HG03565 (cell line): ENCODE results near the gene SLC5A6.
"Not testable (repeated sequence)": the region's sequence is repeated elsewhere in the genome, so short reads cannot be mapped to it uniquely, and the experiment has no call there.

Experiments
- ATAC-seq: cut with Tn5 transposase; IDR thresholded peaks from one replicate; pipeline ENCODE4 v1.9.1; 2021; ENCODE audit warnings: mild to moderate bottlenecking, moderate library complexity; ENCODE audit not compliant: unreplicated experiment

Gene SLC5A6

GRCh38 chr2:27208486-27209050 is 3.5 kb downstream of the SLC5A6 start:
- ATAC-seq, result no peak

- no peak for ATAC-seq
These were observed 5.7 kb downstream of the SLC5A6 start for GRCh38 chr2:27206346-27206745.

GRCh38 chr2:27205206-27205605 is 6.9 kb downstream of the SLC5A6 start:
- ATAC-seq, result no peak

- ATAC-seq, result no peak
These were observed 7.5 kb downstream of the SLC5A6 start for GRCh38 chr2:27204566-27204965.

- ATAC-seq, result no peak
These were observed 8.3 kb downstream of the SLC5A6 start for GRCh38 chr2:27203741-27204140.

GRCh38 chr2:27202854-27203253 is 9.2 kb downstream of the SLC5A6 start:
- no peak for ATAC-seq

GRCh38 chr2:27201675-27202074 is 10.4 kb downstream of the SLC5A6 start:
- ATAC-seq, result no peak

- ATAC-seq, result no peak
These were observed 12.8 kb downstream of the SLC5A6 start for GRCh38 chr2:27199241-27199640.

- no peak for ATAC-seq
These were observed 13.4 kb downstream of the SLC5A6 start for GRCh38 chr2:27198627-27199026.

GRCh38 chr2:27198068-27198467 is 14.0 kb downstream of the SLC5A6 start:
- ATAC-seq, result not testable (repeated sequence)

GRCh38 chr2:27195799-27196198 is 16.3 kb downstream of the SLC5A6 start:
- not testable (repeated sequence) for ATAC-seq

- ATAC-seq, result no peak
These were observed 17.3 kb downstream of the SLC5A6 start for GRCh38 chr2:27194538-27195354.

GRCh38 chr2:27191070-27191829 is 20.8 kb downstream of the SLC5A6 start:
- no peak for ATAC-seq

- ATAC-seq, result no peak
These were observed 22.1 kb downstream of the SLC5A6 start for GRCh38 chr2:27189989-27190388.

- ATAC-seq, result no peak
These were observed 25.3 kb downstream of the SLC5A6 start for GRCh38 chr2:27186613-27187345.

GRCh38 chr2:27185331-27186026 is 26.6 kb downstream of the SLC5A6 start:
- ATAC-seq, result no peak

- no peak for ATAC-seq
These were observed 28.0 kb downstream of the SLC5A6 start for GRCh38 chr2:27184115-27184514.

GRCh38 chr2:27182346-27182745 is 29.7 kb downstream of the SLC5A6 start:
- no peak for ATAC-seq

GRCh38 chr2:27179344-27180000 is 32.6 kb downstream of the SLC5A6 start:
- ATAC-seq, result no peak

GRCh38 chr2:27178469-27178868 is 33.6 kb downstream of the SLC5A6 start:
- no peak for ATAC-seq
